ENCODE data around the gene PSMG2.

DNA sequence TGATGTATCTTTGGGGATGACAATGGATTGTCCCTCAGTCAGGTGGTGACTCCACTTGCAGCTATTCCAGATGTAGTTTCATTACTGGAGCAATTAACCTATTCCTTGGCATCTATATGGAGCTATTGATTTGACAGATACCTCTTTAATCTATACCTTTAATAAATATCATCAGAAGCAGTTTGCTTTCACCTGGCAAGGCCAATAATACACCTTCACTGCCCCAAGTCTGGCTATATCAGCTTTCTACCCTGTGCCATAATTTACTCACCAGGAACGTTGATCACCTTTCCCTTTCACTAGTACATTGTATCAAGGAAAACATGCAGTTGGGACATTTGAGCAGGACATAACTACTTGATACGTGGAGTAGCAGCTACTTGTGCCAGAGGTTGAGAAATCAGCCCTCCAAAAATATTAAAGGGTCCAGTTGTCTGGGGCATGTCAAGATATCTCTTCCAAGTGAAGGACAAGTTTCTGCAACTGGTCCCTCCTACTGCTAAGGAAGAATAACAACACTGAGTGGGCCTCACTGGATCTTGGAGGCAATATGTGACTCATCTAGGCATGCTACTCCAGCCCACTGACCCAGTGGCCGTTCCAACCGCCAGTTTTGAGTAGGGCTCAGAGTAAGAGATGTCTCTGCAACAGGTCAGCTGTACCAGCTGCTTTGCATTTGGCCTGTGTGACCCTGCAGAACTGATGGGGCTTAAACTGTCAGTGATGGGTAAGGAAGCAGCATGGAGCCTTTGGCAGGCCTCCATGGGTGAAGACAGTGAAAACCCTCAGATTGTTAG is 67.0 kb downstream of the PSMG2 start:
- TF ChIP-seq CTCF (IDR thresholded peaks at IDR 0.05) (no peak), POLR2A (IDR thresholded peaks at IDR 0.05) (no peak)

Measured in uterus (tissue), 2 donors.